Prostate gland (tissue), 2 donors: ENCODE data around the gene ELF2. TPM values are rescaled to one million over a fixed set of nuclear protein-coding genes. Genes with fewer than 3 reads are reported as not detected.
A peak's percentile ranks its signal among the peaks of the same experiment; 100 is the strongest.
"Not testable (repeated sequence)": the region's sequence is repeated elsewhere in the genome, so short reads cannot be mapped to it uniquely, and the experiment has no call there.

ENCODE experiments used
- DNase-seq: peaks from one replicate; pipeline ENCODE4 v3.0.0-alpha.2; 2019; ENCODE audit warnings: low spot score
- H3K27ac ChIP-seq, 2 donors: fragments of 200-600 bp; sonication (generic); 2 replicates each; pipeline ENCODE4 v1.5.1; 2017 to 2019
- H3K27me3 ChIP-seq: fragments of 200-600 bp; sonication (generic); replicated peaks from 2 replicates; pipeline ENCODE4 v1.5.1; 2019; ENCODE audit not compliant: insufficient read depth
- H3K36me3 ChIP-seq, 2 donors: fragments of 200-600 bp; sonication (generic); 1 replicate in 1 of 2; 2 replicates in 1 of 2; pipeline versions ENCODE4 v1.5.1 to v1.8.1; 2017 to 2019
- H3K4me1 ChIP-seq: fragments of 200-600 bp; sonication (generic); replicated peaks from 2 replicates; pipeline ENCODE4 v1.5.1; 2019
- H3K4me3 ChIP-seq, 2 donors: fragments of 200-600 bp; sonication (generic); 2 replicates each; pipeline ENCODE4 v1.5.1; 2017 to 2019
- H3K9me3 ChIP-seq: fragments of 200-600 bp; sonication (generic); 2 replicates; pipeline ENCODE4 v1.5.1; 2017
- CTCF ChIP-seq, 4 experiments: fragments of 200-600 bp in 2 of 4; fragments of 450-650 bp in 2 of 4; sonication (generic) in 2 of 4; IDR thresholded peaks; 1 replicate in 3 of 4; 2 replicates in 1 of 4; pipeline ENCODE4 v1.5.1; 2016 to 2019; ENCODE audit warnings: antibody characterized with exemption in 4 of 4, mild to moderate bottlenecking in 2 of 4, moderate library complexity in 2 of 4
- POLR2A ChIP-seq: fragments of 450-650 bp; IDR thresholded peaks from one replicate; pipeline ENCODE4 v1.6.1; 2016; ENCODE audit warnings: antibody characterized with exemption, mild to moderate bottlenecking
- POLR2AphosphoS5 ChIP-seq: sonication (generic); formaldehyde crosslinking; IDR thresholded peaks from one replicate; pipeline ENCODE4 v1.6.1; 2017; ENCODE audit warnings: antibody characterized with exemption
- WGBS: methylation state at CpG from one replicate; pipeline ENCODE4 v1.1.5; 2018; 5-methylcytosine and 5-hydroxymethylcytosine counted together
- intact Hi-C: fragments of 100-400 bp; cut with DNase I; formaldehyde crosslinking; loops from one replicate; pipeline ENCODE4 v1.14.2; 2022
- total RNA-seq, 2 donors: library from RNA; depleted of rRNA; stranded (reverse); fragments of >200 nt; gene quantifications; one replicate each; pipeline ENCODE4 v1.1.0, GENCODE V29; 2016

ELF2 gene
- total RNA-seq, 2 donors from 2014 or later: 53.2 to 61.7 TPM

GRCh38 chr4:139078926-139079325, 98.1 kb downstream of the ELF2 start:
- H3K4me1 ChIP-seq: no peaks in the 10 kb centered on the region
- intact Hi-C loops: no loop called here
- no peak for DNase-seq

GRCh38 chr4:139077567-139078355, 99.3 kb downstream of the ELF2 start:
- Histone ChIP-seq H3K27ac (peak overlapping the region; percentile 8 to 60), H3K36me3 (no peaks in the 10 kb centered on the region), H3K4me3 (no peak overlapping the region), H3K9me3 (no peaks in the 10 kb centered on the region), H3K27me3 (no peaks in the 10 kb centered on the region), H3K4me1 (no peaks in the 10 kb centered on the region)
- 28% methylated on average over 1 of the region's 1 CpG for WGBS
- DNase-seq: no peak
- intact Hi-C loops: no loop called here
- TF ChIP-seq CTCF (IDR thresholded peaks at IDR 0.05): no peak

More at GRCh38 chr4:139078926-139079325, 98.1 kb downstream of the ELF2 start:
- no peak for TF ChIP-seq POLR2A
- 89% methylated on average over 4 of the region's 4 CpGs for WGBS
- Histone ChIP-seq H3K4me3 (no peak overlapping the region), H3K27me3 (no peaks in the 10 kb centered on the region), H3K36me3 (no peaks in the 10 kb centered on the region), H3K27ac (peak overlapping the region in 1 of 2 donors; percentile 60), H3K9me3 (no peaks in the 10 kb centered on the region)

GRCh38 chr4:139076016-139076744, 100.8 kb downstream of the ELF2 start:
- 88% methylated on average over 1 of the region's 1 CpG for WGBS
- Histone ChIP-seq H3K27ac (peak overlapping the region; percentile 22 to 30), H3K4me3 (no peak overlapping the region), H3K9me3 (no peaks in the 10 kb centered on the region), H3K4me1 (no peaks in the 10 kb centered on the region), H3K36me3 (no peaks in the 10 kb centered on the region), H3K27me3 (no peaks in the 10 kb centered on the region)
- TF ChIP-seq CTCF (IDR thresholded peaks at IDR 0.05): no peak
- peak; percentile 7 for TF ChIP-seq POLR2AphosphoS5
- TF ChIP-seq POLR2A: no peak
- no peak for DNase-seq
- intact Hi-C loops: no loop called here

- H3K27ac ChIP-seq: no peak overlapping the region
- no peaks in the 10 kb centered on the region for H3K27me3 ChIP-seq
- TF ChIP-seq POLR2A (no peak), POLR2AphosphoS5 (no peak), CTCF (IDR thresholded peaks at IDR 0.05) (no peak)
- no peaks in the 10 kb centered on the region for H3K9me3 ChIP-seq
- intact Hi-C loops: no loop called here
- no peaks in the 10 kb centered on the region for H3K4me1 ChIP-seq
- peaks cover 0 to 4% of the 10 kb centered on the region in 2 donors for H3K36me3 ChIP-seq
- WGBS: 77% methylated on average over 3 of the region's 3 CpGs
- no peak overlapping the region for H3K4me3 ChIP-seq
- no peak for DNase-seq
These were observed 116.4 kb downstream of the ELF2 start for GRCh38 chr4:139060591-139060990.

- intact Hi-C loops, H3K4me1 ChIP-seq: not testable (repeated sequence)
These were observed 118.0 kb downstream of the ELF2 start for GRCh38 chr4:139059026-139059425.

More at GRCh38 chr4:139059026-139059425, 118.0 kb downstream of the ELF2 start:
- H3K27me3 ChIP-seq, H3K27ac ChIP-seq, H3K36me3 ChIP-seq, H3K4me3 ChIP-seq, DNase-seq, H3K9me3 ChIP-seq: not testable (repeated sequence)
- 71% methylated on average over 4 of the region's 4 CpGs for WGBS
